Mesenchymal stem cell (in vitro differentiated cells and primary cell): Measurements from ENCODE around the gene FPR1.
A peak's percentile ranks its signal among the peaks of the same experiment; 100 is the strongest.

ENCODE experiments used
- DNase-seq: peaks from one replicate; pipeline ENCODE4 v3.0.0-alpha.2; 2013
- H2AFZ ChIP-seq: one replicate; pipeline ENCODE4 v1.6.1; 2013; ENCODE audit warnings: low read depth, mild to moderate bottlenecking, control low read depth, inconsistent platforms, low read length, moderate library complexity
- H2AK5ac ChIP-seq: 2 replicates; pipeline ENCODE4 v1.6.1; 2013; ENCODE audit warnings: low read length, moderate library complexity, mild to moderate bottlenecking, inconsistent platforms; ENCODE audit not compliant: severe bottlenecking
- H2BK120ac ChIP-seq: one replicate; pipeline ENCODE4 v1.6.1; 2013; ENCODE audit warnings: low read depth, mild to moderate bottlenecking, inconsistent platforms, low read length, moderate library complexity
- H2BK12ac ChIP-seq, 2 experiments: one replicate each; pipeline ENCODE4 v1.6.1; 2013; ENCODE audit warnings: inconsistent platforms in 2 of 2, low read length in 2 of 2, mild to moderate bottlenecking in 2 of 2, moderate library complexity in 2 of 2, control low read depth in 1 of 2
- H2BK15ac ChIP-seq: one replicate; pipeline ENCODE4 v1.6.1; 2013; ENCODE audit warnings: mild to moderate bottlenecking, low read depth, inconsistent platforms; ENCODE audit not compliant: poor library complexity, severe bottlenecking
- H2BK5ac ChIP-seq: 2 replicates; pipeline ENCODE4 v1.6.1; 2013; ENCODE audit warnings: low read depth, mild to moderate bottlenecking, low read length, control low read depth, inconsistent platforms; ENCODE audit not compliant: poor library complexity, severe bottlenecking
- H3K14ac ChIP-seq, 2 experiments: one replicate each; pipeline ENCODE4 v1.6.1; 2013; ENCODE audit warnings: inconsistent platforms in 2 of 2, low read length in 2 of 2, control low read depth in 1 of 2, mild to moderate bottlenecking in 1 of 2, moderate library complexity in 1 of 2
- H3K18ac ChIP-seq, 2 experiments: one replicate each; pipeline ENCODE4 v1.6.1; 2013; ENCODE audit warnings: inconsistent platforms in 2 of 2, low read length in 2 of 2, control low read depth in 1 of 2, low read depth in 1 of 2, mild to moderate bottlenecking in 1 of 2
- H3K23ac ChIP-seq, 2 experiments: one replicate each; pipeline ENCODE4 v1.6.1; 2013; ENCODE audit warnings: inconsistent platforms in 2 of 2, low read length in 2 of 2, mild to moderate bottlenecking in 2 of 2, moderate library complexity in 2 of 2, control low read depth in 1 of 2
- H3K27ac ChIP-seq: 2 replicates; pipeline ENCODE4 v1.5.1; 2013; ENCODE audit warnings: mild to moderate bottlenecking, moderate library complexity, low read length, control low read depth, inconsistent platforms; ENCODE audit not compliant: poor library complexity, severe bottlenecking
- H3K27me3 ChIP-seq, 2 experiments: 2 replicates each; pipeline versions ENCODE4 v1.6.1 to v1.7.0; 2013; ENCODE audit warnings: low read length in 2 of 2, mild to moderate bottlenecking in 2 of 2, moderate library complexity in 2 of 2, control low read depth in 1 of 2, inconsistent platforms in 1 of 2; ENCODE audit not compliant: control insufficient read depth in 1 of 2, insufficient read depth in 1 of 2
- H3K36me3 ChIP-seq, 2 experiments: 2 replicates each; pipeline versions ENCODE4 v1.6.1 to v1.7.0; 2013; ENCODE audit warnings: low read length in 2 of 2, control low read depth in 1 of 2, inconsistent platforms in 1 of 2, low read depth in 1 of 2, mild to moderate bottlenecking in 1 of 2; ENCODE audit not compliant: insufficient read depth in 2 of 2, control insufficient read depth in 1 of 2
- H3K4ac ChIP-seq, 2 experiments: one replicate each; pipeline ENCODE4 v1.6.1; 2013; ENCODE audit warnings: inconsistent platforms in 2 of 2, low read length in 2 of 2, mild to moderate bottlenecking in 2 of 2, moderate library complexity in 2 of 2, control low read depth in 1 of 2, low read depth in 1 of 2
- H3K4me1 ChIP-seq: 2 replicates; pipeline ENCODE4 v1.6.1; 2013; ENCODE audit warnings: low read depth, low read length, control low read depth; ENCODE audit not compliant: control insufficient read depth, insufficient read depth
- H3K4me2 ChIP-seq: 2 replicates; pipeline ENCODE4 v1.6.1; 2013; ENCODE audit warnings: low read length, mild to moderate bottlenecking, inconsistent platforms; ENCODE audit not compliant: poor library complexity, severe bottlenecking
- H3K4me3 ChIP-seq, 2 experiments: 2 replicates each; pipeline versions ENCODE4 v1.5.1 to v1.7.0; 2013; ENCODE audit warnings: low read length in 2 of 2, mild to moderate bottlenecking in 2 of 2, control low read depth in 1 of 2, low read depth in 1 of 2; ENCODE audit not compliant: insufficient read depth in 1 of 2
- H3K79me1 ChIP-seq: replicated peaks from 2 replicates; pipeline ENCODE4 v1.6.1; 2013; ENCODE audit warnings: mild to moderate bottlenecking, control low read depth, low read length, inconsistent platforms; ENCODE audit not compliant: poor library complexity, severe bottlenecking
- H3K9ac ChIP-seq: 2 replicates; pipeline ENCODE4 v1.7.0; 2013; ENCODE audit warnings: mild to moderate bottlenecking, low read length, moderate library complexity
- H3K9me3 ChIP-seq: 2 replicates; pipeline ENCODE4 v1.7.0; 2013; ENCODE audit warnings: mild to moderate bottlenecking, low read length; ENCODE audit not compliant: control insufficient read depth
- H4K8ac ChIP-seq: one replicate; pipeline ENCODE4 v1.6.1; 2013; ENCODE audit warnings: inconsistent platforms, mild to moderate bottlenecking, low read length, moderate library complexity
- H4K91ac ChIP-seq: one replicate; pipeline ENCODE4 v1.6.1; 2013; ENCODE audit warnings: mild to moderate bottlenecking, low read length, inconsistent platforms
- WGBS: methylation state at CpG from one replicate; pipeline ENCODE4 v1.1.7; 2013; ENCODE audit warnings: mixed read lengths; 5-methylcytosine and 5-hydroxymethylcytosine counted together

Gene FPR1

GRCh38 chr19:51766461-51766860 lies 14.8 kb upstream of the FPR1 start:
- Histone ChIP-seq H2BK120ac (no peak overlapping the region), H3K4me2 (no peak overlapping the region), H3K27me3 (peaks cover 0 to 7% of the 10 kb centered on the region in 2 experiments), H3K14ac (no peak overlapping the region), H4K8ac (no peak overlapping the region), H3K9ac (no peak overlapping the region), H3K36me3 (no peaks in the 10 kb centered on the region), H3K4me3 (no peak overlapping the region), H3K9me3 (no peaks in the 10 kb centered on the region), H4K91ac (no peak overlapping the region), H2BK5ac (no peak overlapping the region), H3K4ac (no peak overlapping the region), H3K79me1 (no peaks in the 10 kb centered on the region), H3K18ac (no peak overlapping the region), H2BK12ac (no peak overlapping the region), H3K4me1 (no peaks in the 10 kb centered on the region), H3K27ac (no peak overlapping the region), H2BK15ac (no peak overlapping the region), H2AK5ac (no peak overlapping the region), H3K23ac (no peak overlapping the region), H2AFZ (no peak overlapping the region)
- WGBS = 71% methylated on average over 5 of the region's 5 CpGs
- no peak for DNase-seq

- Histone ChIP-seq H3K23ac (no peak overlapping the region), H3K9me3 (no peaks in the 10 kb centered on the region), H3K4me3 (no peak overlapping the region), H3K4me2 (no peak overlapping the region), H2BK12ac (no peak overlapping the region), H3K4ac (no peak overlapping the region), H3K27ac (no peak overlapping the region), H2BK120ac (no peak overlapping the region), H2AFZ (no peak overlapping the region), H3K14ac (no peak overlapping the region), H3K27me3 (peaks cover 0 to 7% of the 10 kb centered on the region in 2 experiments), H3K18ac (no peak overlapping the region), H3K9ac (no peak overlapping the region), H3K79me1 (no peaks in the 10 kb centered on the region), H3K36me3 (no peaks in the 10 kb centered on the region), H2BK5ac (no peak overlapping the region), H3K4me1 (no peaks in the 10 kb centered on the region), H4K91ac (no peak overlapping the region), H2AK5ac (no peak overlapping the region), H2BK15ac (no peak overlapping the region), H4K8ac (no peak overlapping the region)
- 60% methylated on average over 4 of the region's 5 CpGs for whole genome bisulfite sequencing
- DNase-seq = no peak
Measured at GRCh38 chr19:51765086-51765485, 13.4 kb upstream of the FPR1 start.

GRCh38 chr19:51761696-51762095 lies 10.0 kb upstream of the FPR1 start:
- WGBS = 76% methylated on average over 7 of the region's 7 CpGs
- no peak overlapping the region for H3K18ac ChIP-seq
- H3K4me1 ChIP-seq = no peaks in the 10 kb centered on the region
- H3K23ac ChIP-seq = no peak overlapping the region
- H4K91ac ChIP-seq = no peak overlapping the region
- no peaks in the 10 kb centered on the region for H3K36me3 ChIP-seq
- H3K9ac ChIP-seq = no peak overlapping the region
- H3K4me3 ChIP-seq = no peak overlapping the region
- no peak overlapping the region for H4K8ac ChIP-seq
- no peak for DNase-seq
- H3K9me3 ChIP-seq = no peaks in the 10 kb centered on the region
- H3K4me2 ChIP-seq = peak overlapping the region; percentile 11
- H3K79me1 ChIP-seq = no peaks in the 10 kb centered on the region
- H2BK12ac ChIP-seq = no peak overlapping the region
- no peak overlapping the region for H3K14ac ChIP-seq
- peaks cover 0 to 3% of the 10 kb centered on the region in 2 experiments for H3K27me3 ChIP-seq
- no peak overlapping the region for H2AFZ ChIP-seq
- H2BK15ac ChIP-seq = no peak overlapping the region
- no peak overlapping the region for H3K27ac ChIP-seq
- no peak overlapping the region for H2BK5ac ChIP-seq
- no peak overlapping the region for H2BK120ac ChIP-seq
- H3K4ac ChIP-seq = no peak overlapping the region
- H2AK5ac ChIP-seq = no peak overlapping the region

GRCh38 chr19:51760697-51761356 lies 9.1 kb upstream of the FPR1 start, which contains the start of gene FPR2:
Gene FPR2, plus strand, starts transcription at chr19:51761180. Its CDS starts 7,479 bp downstream, at chr19:51768659.
- no peak within 1 kb of the TSS for H3K18ac ChIP-seq

More at GRCh38 chr19:51760697-51761356, 9.1 kb upstream of the FPR1 start, which contains the start of gene FPR2:
- DNase-seq = no peak
- WGBS = 65% methylated on average over 7 of the region's 8 CpGs
- H3K27me3 ChIP-seq = peaks cover 0 to 3% of the 10 kb centered on the region in 2 experiments
- no peaks in the 10 kb centered on the region for H3K4me1 ChIP-seq
- H2BK120ac ChIP-seq = no peak within 1 kb of the TSS
- H2BK12ac ChIP-seq = no peak within 1 kb of the TSS
- H3K4me2 ChIP-seq = peak within 1 kb of the TSS; percentile 11
- no peak within 1 kb of the TSS for H3K27ac ChIP-seq
- no peak within 1 kb of the TSS for H3K23ac ChIP-seq
- no peak within 1 kb of the TSS for H2AFZ ChIP-seq
- H3K9ac ChIP-seq = no peak within 1 kb of the TSS
- no peak within 1 kb of the TSS for H3K4ac ChIP-seq
- no peak within 1 kb of the TSS for H3K4me3 ChIP-seq
- no peak within 1 kb of the TSS for H2BK5ac ChIP-seq
- H3K9me3 ChIP-seq = no peaks in the 10 kb centered on the region
- H3K36me3 ChIP-seq = no peaks in the 10 kb centered on the region
- no peak within 1 kb of the TSS for H4K91ac ChIP-seq
- H3K14ac ChIP-seq = no peak within 1 kb of the TSS
- H4K8ac ChIP-seq = no peak within 1 kb of the TSS
- H2BK15ac ChIP-seq = no peak within 1 kb of the TSS
- H2AK5ac ChIP-seq = no peak within 1 kb of the TSS
- H3K79me1 ChIP-seq = no peaks in the 10 kb centered on the region
